IPS-NIHi11 (cell line): Measurements from ENCODE around the gene CCNL1.

Source experiments
- DNase-seq: peaks from one replicate; pipeline ENCODE4 v3.0.0; 2012; ENCODE audit warnings: mixed read lengths, low spot score

The CCNL1 gene

DNA sequence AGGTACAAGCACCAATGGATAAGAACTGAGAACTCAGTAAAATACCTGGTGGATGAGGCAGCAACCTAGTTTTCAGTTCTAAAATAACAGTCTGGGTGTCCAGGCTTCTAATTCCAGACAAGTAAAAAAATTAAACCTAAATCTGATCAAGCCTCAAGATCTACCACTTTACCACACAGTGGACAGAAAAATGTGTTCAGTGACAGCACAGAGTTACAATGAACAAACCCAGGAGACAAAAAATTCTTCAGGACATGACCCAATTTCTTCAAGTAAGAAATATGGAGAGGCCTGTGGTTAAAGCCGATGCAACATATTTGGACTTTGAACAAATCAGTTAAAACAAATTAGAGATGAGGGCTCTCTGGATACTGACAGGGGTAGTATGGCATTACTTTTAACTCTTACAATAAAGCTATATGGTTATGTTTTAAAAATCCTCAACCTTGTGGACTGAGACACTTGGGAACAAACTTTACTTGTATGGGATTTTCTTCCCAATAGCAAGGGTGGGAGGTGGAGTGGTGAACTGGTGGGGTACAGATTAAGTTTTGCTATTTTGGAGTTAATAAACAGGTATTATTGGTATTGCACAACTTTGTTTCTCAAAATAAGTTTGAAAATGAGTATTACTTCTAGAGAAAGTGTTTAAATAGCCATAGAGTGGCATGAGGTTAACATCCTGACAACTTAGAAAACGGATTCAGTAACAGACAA lies 14.2 kb downstream of the CCNL1 start:
- no peak for DNase-seq

DNA sequence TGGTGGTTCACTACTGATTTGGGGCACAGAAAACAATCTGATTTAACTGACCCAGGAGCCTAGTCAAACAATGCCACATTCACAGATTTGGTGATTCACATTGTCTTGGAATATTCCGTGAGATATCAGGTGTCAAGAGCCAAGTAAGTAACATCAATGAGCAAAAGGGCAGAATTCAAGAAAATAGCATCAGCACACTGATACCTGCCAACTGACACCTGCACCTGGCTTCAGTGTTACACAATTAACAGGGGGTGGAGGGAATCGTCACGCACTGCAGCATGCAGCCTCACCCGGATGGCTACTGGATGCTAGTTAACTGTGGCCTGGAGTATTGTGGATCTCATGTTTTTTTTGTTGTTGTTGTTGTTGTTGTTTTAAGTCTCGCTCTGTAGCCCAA lies 17.6 kb downstream of the CCNL1 start:
- peak; percentile 27 for DNase-seq

DNA sequence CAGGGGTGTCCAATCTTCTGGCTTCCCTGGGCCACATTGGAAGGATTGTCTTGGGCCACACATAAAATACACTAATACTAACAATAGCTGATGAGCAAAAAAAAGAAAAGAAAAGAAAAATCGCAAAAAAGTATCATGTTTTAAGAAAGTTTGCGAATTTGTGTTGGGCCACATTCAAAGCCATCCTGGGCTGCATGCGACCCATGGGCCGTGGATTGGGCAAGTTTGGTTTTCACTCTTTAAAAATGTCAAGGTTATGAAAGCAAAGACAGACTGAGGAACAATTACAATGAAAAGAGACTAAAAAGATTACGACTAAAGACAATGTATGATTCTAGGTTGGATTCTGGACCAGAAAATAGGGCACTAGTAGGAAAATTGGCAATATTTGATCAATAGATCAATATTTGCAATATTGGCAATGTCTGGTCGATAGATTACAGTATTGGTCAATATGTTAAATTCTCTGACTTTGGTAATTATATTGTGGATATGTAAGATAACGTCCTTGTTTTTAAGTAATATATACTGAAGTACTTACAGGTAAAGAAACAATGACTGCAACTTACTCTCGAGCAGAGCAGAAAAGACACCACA lies 19.9 kb downstream of the CCNL1 start:
- DNase-seq = no peak

DNA sequence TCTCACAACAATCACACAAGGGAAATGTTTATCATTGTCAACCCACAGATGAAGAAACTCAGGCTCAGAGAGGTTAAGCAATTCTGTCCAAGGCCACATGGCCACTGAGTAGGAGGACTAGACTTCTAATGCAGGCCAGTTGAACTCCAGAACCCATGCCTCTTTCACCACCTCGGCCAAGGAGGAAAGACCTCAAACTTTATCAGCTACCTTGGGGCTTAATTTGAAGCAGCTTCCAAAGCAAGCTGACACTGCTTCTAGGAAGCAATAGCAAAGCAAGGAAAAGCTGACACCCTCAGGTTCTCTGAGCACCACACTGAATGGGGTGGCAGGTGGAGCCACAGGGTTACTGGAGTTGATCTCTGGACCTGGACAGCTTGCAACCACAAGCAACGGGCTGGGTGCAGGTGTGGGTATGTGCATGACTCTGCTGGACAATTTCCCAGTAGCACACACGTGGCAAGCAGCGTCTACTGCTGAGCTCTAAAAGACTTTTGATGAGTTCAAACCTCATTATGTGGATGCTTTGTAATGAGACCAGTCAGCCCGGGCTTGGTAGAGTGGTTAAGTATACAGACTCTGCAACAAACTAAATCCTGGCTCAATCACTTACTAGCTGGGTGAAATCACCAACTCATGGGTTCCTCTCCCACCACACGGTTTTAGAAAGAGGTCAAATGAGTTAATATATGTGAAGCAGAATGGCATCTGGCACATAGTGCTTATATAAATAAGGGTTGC lies 23.1 kb downstream of the CCNL1 start:
- no peak for DNase-seq

DNA sequence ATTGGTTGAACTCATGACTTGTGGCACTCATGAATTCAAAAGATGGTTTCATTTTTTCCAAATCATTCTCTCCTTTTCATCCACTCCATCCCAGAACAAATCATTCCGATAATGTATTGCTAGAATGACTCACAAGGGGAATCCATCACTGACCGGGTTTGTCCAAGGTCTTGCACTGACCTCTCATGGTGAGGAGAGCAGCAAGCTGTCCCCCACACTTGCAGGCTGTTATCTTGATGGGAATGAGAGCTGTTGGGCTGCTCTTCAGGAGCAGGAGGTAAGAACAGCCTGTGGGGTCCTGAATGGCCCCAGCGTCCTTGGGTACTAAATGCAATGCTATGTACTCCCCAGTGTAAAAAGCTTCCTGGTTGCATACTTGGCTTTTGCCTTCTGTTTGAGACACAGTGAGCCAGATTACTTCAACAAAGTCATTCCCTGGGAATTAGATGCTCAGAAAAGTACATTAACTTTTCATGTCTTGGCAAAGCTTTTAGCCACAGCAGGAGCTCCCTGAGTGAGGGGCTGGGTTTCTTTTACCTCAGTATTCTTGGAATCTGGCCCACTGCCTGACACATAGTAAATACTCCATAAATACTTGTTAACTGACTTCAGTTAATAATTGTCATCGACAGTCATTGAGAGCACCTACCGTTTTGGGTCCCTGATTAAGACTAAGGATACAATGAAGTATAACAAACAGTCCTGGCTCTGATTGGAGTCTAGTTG lies 24.1 kb downstream of the CCNL1 start:
- no peak for DNase-seq

DNA sequence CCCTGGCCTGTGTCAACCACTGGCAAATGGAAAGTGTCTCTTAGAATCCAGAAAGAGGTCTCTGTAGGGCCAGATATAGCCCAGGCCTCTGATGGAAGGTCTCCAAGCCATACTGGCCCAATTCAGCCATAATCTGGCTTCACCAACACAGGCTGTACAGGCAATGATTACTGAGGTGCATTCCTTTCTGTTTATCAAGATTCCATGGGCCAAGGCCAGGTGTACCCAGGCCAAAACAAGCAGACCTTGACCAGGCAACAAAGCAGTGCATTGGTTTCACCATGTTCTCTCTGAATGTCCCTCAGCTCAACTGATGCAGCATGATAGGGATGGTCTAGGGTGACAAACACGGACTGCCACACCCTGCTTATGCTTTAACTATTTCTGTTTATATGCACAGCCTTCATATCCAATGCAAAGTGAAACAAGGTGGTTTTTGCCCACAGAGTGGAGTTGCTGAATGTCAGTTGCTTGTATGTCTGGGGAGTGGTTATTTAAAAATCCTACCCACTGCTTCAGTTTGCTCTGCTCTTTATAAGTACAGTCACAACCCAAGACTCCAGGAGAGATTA lies 25.2 kb downstream of the CCNL1 start:
- DNase-seq = no peak

DNA sequence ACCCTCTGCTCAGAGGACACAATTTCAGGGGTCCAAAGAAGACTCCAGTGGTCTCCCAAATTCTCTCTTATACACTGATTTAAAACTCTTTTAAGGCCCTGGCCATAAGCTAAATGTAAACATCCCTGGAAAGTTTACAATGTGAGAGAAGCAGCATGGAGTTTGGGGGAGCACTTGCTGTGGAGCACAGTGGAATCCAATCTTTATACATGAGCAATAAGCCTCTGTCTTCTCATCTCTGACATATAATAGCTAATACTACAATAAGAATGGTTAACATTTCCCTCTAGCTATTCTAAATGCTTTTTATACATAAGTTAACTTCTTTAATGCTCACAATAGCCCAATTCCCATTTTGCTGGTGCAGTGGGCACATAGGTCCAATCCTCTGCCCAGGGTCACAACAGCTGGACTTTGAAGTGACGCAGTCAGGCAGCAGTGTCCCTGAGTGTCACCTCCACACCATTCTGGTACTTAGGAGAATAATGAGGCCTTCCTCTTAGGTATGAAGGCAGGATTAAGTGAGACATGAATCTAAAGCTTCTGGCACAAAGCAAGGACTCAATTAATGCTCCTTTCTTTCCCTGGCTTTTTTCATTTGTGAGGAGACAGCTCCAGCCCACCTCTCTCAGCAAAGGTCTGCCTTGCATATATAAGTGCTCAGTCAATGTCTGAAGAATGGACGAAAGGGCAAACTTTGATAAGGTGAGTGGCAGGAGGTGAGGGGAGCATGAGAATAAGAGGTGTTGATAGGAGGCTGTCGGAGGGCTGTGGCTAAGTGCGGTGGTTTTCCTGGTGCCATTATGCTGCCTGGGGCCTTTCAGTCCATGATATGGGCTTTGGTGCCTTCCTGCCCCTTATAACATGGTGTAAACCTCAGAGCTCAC lies 26.3 kb downstream of the CCNL1 start:
- DNase-seq = no peak

DNA sequence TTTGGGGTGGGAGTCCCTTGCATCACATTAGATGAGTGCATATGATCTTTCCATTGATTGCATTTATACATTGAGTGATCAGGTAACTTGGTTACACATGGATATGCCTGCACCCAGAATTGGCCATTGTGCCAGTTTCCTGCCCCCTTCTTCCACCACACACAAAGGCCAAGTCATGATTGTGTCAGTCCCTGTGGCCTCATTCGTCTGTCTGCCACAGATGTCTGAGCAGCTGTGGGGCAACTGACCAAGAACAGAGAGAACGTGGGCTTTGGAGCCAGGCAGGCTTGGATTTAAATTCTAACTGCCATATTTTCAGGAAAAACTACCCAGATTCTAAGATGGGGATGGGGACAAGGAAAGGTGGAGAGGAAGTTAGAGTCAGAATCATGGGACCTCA lies 27.0 kb downstream of the CCNL1 start:
- DNase-seq = no peak

DNA sequence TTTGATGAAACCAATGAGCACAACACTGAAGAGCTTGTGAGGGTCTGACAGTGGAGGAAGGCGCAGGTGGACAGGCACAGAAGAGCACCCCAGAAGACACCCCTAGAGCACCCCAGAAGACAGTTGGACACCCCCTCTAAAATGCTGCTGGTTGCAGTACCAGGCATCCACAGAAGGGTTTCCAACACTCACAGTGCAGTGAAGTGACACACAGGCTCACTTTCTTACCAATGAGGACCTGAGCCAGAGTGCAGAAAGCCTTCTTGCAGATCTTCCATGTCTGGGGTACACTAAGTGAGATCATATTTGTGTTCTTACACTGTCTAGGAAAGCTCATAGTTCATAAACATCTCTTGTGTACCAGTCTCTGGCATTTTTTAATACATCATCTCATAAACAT lies 27.6 kb downstream of the CCNL1 start:
- DNase-seq = no peak

DNA sequence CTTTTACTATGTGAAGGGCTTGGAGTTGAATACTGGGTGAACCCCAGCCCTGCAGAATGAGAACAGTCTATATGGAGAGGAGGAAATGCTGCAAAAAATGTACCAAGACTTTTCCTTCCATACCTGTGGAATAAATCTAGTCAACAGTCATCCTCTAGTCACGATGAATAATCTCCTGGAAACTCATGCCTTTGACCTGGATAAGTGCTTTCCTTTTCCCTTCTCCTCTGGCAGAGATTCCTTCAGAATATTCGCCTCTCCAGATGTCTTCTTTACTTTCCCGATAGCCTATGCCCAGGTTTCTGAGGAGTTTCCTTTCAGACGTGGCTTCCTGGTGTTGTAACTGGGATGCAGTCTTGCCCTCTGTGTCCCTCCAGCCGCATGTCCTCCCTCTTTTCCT lies 28.1 kb downstream of the CCNL1 start:
- DNase-seq = no peak

DNA sequence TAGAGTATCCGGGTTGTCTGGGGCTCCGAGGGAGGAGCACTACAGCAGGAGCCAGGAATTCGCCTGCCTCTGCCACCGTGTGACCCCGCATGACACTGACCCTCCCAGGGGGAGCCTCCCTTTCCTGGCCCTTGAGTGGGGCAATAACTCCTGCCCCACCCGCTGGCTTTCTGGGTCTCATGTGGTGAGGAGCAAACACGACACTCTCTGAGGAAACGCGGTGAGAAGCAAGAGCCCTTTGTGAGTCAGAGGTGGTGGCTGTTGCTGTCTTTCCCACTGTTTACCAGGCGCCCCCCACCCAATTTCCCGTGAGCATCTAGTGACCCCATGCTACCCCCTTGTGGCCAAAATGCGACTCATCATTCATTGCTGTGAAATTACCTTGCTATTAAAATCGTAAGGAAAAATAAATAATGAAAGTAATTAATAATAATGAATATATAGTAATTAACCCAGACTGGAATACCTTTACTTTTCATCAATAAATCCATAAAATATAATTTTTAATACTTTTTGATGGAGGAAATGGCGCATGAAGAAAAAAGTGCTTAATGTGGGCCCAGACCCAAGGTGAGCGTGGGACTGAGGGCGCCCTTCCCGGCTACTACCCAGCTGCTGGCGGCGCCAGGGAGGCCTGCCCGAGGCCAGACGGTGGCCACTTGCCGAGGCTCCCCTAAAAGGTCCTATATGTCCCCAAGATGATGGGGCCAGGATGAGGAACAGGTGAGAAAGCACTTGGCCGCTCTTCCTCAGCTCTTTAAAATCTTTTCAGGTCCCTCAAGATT lies 29.3 kb downstream of the CCNL1 start:
- peak; percentile 77 for DNase-seq

DNA sequence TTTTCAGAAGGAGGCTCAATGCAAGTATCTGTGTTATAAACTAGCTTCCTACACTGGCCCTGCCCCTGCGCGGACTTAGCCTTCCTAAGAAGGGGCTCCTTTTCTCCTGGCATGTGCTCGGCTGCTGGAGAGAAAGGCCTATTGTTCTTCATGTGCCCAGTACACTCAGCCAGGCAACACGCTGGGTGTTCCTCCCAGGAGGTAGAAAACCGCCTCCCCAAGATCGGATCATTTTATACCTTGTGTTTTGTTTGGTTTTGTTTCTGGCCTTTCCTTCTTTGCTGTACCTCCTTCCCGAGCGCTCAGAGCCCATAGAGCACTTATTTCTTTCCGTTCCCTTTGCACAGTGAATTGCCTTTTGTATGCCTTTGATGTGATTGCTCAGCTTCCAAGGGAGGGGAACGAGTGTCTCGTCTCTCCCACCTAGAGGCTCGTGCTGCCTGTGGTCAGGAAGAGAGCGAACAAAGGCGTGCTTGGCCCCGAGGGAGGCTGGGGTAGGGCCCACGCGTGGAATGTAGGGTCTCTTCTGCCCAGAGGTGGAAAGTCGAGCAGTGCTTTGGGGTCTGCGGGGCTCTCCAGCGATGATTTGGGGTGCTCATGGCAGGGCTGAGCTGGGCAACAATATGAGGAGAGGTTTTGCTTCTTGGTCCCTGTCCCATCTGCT lies 30.0 kb downstream of the CCNL1 start:
- peak; percentile 42 for DNase-seq

DNA sequence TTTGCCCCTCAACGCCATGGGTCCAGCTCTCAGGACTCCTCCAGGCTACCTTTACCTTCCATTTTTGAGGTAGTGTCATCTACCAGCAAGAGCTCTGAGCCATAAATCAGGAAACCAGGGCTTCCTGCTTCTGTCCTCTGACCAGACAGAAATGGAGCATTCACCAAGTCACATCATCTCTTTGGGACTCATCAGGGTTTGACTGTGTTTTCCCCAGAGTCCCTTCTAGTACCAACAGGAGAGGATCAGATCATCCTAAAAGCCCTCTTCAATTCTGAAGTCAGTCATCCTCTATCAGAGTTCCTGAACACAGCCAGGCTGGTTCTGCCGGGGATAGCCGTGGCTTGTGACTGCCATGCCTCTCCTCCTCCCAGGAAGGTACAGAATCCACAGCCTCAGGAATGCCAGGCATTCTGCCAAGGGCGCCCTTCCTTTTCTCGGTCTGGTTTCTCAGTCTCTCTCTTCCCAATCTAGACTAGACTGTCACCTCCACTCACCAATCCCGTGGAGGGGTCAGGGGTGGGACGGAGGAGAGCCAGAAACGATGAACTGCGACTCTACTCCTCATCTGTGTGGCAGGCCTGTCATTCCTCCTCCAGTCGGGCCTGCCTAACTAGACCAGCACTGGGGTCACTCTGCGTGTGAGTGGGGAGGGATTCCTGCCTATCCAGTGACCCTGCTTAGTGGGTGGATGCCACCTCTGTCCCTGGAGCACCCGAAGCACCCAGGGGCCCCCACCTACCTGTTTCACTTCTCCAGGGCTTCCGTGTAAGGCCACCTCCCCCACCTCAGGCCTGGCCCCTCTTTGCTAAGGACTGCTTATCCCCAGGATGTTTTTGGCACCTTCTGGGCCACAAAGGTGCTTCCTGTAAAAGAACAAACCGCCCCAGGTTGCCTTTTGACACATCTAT lies 30.9 kb downstream of the CCNL1 start:
- DNase-seq = peak; percentile 25

DNA sequence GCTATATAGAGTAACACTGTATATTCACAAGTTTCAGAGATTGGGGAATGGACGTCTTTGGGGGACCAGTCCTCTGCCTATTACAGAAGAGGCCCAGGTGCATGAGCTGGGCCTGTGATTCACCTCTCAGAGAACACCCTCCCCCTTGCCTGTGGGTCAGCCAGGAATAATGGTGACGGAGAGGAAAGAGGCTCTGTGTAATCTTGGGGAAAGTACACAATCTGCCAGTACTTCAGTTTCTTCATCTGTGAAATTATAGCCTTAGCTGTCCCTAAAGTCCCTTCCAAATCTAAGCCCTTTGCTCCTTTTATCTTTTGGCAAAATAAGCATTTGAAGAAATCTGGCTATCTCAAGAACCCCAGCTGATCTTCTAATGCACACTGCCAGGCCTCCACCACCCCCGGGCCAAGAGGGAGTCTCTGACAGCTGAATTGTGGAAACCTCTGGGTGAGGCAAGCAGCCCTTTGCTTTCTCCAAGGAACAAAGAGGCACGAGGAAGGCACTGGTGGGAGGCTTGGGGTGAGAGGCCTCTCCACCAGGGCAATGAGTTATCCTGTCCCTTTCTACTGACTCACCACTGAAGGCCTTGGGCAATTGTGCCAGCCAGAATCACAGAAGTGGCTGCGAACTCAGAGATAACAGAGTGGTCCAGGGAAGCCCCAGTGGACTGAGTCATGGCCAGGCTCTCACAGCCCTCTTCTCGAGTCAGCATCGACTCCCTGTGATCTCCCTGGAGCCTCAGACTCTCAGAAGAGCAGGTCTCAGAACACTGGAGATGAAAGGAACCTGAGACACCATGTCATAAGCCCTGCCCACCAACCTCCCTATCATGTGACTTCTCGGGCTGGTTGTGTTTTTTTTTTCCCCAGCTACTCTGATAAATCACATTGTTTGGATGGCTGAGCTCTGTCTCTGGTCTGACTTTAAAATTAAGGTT lies 31.8 kb downstream of the CCNL1 start:
- DNase-seq = no peak

DNA sequence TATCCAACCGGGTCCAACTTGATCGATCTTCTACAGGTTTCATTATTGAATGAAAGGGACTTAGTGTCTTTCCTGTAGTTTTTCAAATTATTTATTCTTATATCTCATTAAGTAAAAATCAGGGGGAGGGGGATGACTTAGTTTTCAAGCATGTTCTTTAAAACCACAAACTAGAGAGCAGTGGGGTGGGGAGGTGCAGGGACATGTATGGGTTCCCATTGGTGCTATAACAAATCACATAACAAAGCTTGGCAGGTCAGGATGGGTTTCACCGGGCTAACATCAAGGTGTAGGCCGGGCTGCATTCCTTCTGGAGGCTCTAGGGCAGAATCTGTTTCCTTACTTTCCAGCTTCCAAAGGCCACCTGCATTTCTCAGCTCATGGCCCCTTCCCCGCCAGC lies 32.7 kb downstream of the CCNL1 start:
- DNase-seq = no peak

DNA sequence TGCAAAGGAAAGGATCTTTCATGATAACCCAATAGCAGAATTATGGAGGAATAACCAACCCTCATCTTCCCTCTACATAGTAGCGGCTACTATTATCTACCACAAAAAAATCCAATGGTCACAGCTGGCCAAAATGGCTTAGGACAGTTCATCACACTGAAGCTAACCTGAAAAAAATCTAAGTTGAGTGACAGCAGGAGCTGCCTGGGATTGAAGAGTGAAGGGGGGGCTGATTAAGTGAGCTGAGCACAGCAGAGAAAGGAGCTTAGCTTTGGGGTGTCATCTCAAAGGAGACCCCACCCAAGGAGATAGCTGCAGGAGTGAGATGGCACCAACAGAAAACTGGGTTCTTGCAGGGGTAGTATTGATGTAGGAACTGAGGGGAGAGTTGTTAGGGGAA lies 33.6 kb downstream of the CCNL1 start:
- DNase-seq = no peak

DNA sequence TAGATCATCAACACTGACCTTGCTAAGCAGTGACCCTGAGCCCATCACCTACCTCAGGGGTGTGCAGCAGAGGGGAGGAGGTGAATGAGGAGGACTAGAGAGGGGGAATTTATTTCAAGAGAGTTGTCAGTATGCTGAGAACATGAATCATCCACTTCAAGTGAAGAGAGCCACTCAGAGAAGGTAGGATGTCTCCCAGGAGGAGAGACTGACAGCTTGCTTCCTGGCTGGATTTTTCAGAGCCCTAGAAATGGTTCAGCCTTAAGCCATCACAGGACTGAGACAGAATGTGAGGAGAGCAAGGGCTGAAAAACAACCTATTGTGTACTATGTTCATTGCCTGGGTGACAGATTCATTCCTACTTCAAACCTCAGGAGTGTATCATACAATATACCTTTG lies 34.8 kb downstream of the CCNL1 start:
- DNase-seq = no peak

DNA sequence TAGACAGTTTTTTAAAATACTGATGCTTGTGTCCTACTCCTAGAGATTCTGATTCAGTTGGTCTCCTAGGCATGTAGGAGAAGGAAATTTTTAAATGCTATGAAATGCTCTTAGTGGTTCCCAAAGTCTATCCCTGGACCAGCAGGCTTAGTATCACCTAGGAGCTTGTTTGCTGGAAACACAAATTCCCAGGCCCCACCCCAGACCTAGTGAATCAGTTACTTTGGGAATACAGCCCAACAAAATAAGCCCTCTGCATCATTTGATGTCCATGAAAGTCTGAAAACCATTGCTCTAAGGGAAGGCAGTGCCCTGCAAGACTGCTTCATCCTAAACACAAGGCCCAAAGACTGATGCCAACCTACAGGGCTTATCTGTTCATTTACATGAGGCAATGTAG lies 36.3 kb downstream of the CCNL1 start:
- no peak for DNase-seq
